ENCODE data around the gene AP1M1. TPM values are rescaled to one million over a fixed set of nuclear protein-coding genes. Genes with fewer than 3 reads are reported as not detected.

Gene AP1M1
- 84.0 TPM for total RNA-seq (2013)
- polyA plus RNA-seq, result 100 to 1,000 TPM; 103 to 134 (median 133) TPM
- 82.4 and 115 TPM in 2 replicates for polyA minus RNA-seq
- total RNA-seq, result 17.4 to 58.7 (median 45.4) reads per million in 11 experiments

DNA sequence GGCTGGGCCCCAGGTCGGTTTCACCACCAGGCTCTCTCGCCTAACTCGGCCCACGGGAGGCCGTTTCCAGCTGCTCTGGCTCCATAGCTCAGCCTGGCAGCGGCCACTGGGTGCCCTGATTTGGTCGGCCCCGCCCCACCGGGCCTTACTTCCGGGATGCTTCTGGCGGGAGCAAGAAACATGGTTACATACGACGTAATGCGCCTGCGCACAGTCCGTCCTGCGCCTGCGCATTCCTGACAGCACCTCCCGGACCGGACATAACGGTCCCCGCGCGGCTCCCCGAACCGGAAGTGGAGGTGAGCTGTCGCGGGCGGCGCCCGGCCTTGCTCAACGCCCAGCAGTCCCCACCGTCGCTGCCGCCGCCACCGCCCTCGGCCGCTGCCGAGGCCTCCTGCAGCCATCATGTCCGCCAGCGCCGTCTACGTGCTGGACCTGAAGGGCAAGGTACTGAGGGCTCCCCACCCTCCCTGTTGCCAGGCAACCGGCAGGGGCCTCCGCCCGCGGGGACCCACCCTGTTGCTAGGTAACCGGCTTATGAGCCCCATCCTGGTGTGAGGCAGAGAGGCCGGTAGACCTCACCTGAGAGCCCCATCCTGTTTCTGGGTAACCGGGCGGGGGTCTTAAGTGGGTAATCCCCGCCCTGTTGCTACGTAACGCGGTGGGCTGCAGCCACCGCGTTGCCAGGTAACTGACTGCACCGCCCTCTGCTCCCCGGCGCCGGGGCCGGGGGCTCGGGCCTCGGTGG lies at the start of gene AP1M1:
TSS of gene AP1M1 (plus strand) at position 290 of the 748 bp plus-strand sequence. CDS start at position 406, 116 bp downstream.
- Histone ChIP-seq H2AFZ (ENCODE audit: insufficient read depth, low read depth, low read length, poor library complexity, severe bottlenecking) (peak within 1 kb of the TSS; percentile 91), H4K20me1 (ENCODE audit: insufficient read depth, low read length) (peaks cover 38% of the 10 kb centered on the region), H3K27ac (ENCODE audit: low read depth in 1 of 2, low read length in 2 of 2) (peak within 1 kb of the TSS; percentile 59 to 89), H3K4me2 (replicated peaks; ENCODE audit: extremely low read depth, low read length, poor library complexity, severe bottlenecking) (peak within 1 kb of the TSS; percentile 81), H3K9ac (ENCODE audit: insufficient read depth, low read length, poor library complexity, severe bottlenecking) (peak within 1 kb of the TSS; percentile 82), H3K9me3 (replicated peaks in 1 of 2; ENCODE audit: control insufficient read depth in 1 of 2, insufficient read depth in 1 of 2, low read length in 2 of 2) (no peaks in the 10 kb centered on the region), H3K27me3 (ENCODE audit: control insufficient read depth in 2 of 2, insufficient read depth in 2 of 2, low read length in 2 of 2) (no peaks in the 10 kb centered on the region), H3K79me2 (ENCODE audit: insufficient read depth, low read length) (peaks cover 51% of the 10 kb centered on the region), H3K4me3 (replicated peaks in 1 of 3; ENCODE audit: low read depth in 2 of 3, low read length in 3 of 3) (peak within 1 kb of the TSS; percentile 96 to 98 (median 96)), H3K36me3 (replicated peaks in 1 of 2; ENCODE audit: control insufficient read depth in 1 of 2, insufficient read depth in 2 of 2, low read length in 2 of 2) (peaks cover 28 to 37% of the 10 kb centered on the region in 2 donors), H3K4me1 (ENCODE audit: control insufficient read depth in 1 of 2, insufficient read depth in 2 of 2, low read length in 2 of 2) (peaks cover 30 to 40% of the 10 kb centered on the region in 2 donors)
- no peaks in the 10 kb centered on the region for H3K27me3 Mint-ChIP-seq (ENCODE audit: low read depth in 3 of 3)
- peak within 1 kb of the TSS; percentile 88 to 96 (median 95) for H3K27ac Mint-ChIP-seq
- TF ChIP-seq, protein P1, sequence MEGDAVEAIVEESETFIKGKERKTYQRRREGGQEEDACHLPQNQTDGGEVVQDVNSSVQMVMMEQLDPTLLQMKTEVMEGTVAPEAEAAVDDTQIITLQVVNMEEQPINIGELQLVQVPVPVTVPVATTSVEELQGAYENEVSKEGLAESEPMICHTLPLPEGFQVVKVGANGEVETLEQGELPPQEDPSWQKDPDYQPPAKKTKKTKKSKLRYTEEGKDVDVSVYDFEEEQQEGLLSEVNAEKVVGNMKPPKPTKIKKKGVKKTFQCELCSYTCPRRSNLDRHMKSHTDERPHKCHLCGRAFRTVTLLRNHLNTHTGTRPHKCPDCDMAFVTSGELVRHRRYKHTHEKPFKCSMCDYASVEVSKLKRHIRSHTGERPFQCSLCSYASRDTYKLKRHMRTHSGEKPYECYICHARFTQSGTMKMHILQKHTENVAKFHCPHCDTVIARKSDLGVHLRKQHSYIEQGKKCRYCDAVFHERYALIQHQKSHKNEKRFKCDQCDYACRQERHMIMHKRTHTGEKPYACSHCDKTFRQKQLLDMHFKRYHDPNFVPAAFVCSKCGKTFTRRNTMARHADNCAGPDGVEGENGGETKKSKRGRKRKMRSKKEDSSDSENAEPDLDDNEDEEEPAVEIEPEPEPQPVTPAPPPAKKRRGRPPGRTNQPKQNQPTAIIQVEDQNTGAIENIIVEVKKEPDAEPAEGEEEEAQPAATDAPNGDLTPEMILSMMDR (IDR thresholded peaks at IDR 0.05), result no peak
- no peaks in the 10 kb centered on the region for H3K9me3 Mint-ChIP-seq
- peaks cover 34% of the 10 kb centered on the region for H3K4me1 Mint-ChIP-seq
- DNase-seq, result peak; percentile 98 to 100 (median 98)
- peaks cover 28 to 48% of the 10 kb centered on the region in 2 donors for H3K36me3 Mint-ChIP-seq
- under 1% methylated on average over 65 of the region's 65 CpGs for WGBS (ENCODE audit: insufficient coverage)
- intact Hi-C loops (cut with micrococcal nuclease), result loop anchor here in 1 of 2 donors (5.0 kb wide), 1 partner anchor 130 kb away; no protein-coding TSS in a partner anchor
- peak within 1 kb of the TSS; percentile 82 to 89 for H3K4me3 Mint-ChIP-seq

GRCh38 chr19:16148443-16149229 lies 49.1 kb upstream of the AP1M1 start:
- intact Hi-C loops (cut with micrococcal nuclease), result loop anchor here in 1 of 2 donors (5.0 kb wide), 1 partner anchor 36 kb away; the partner anchor contains the start of gene RAB8A
- peaks cover 77 to 95% of the 10 kb centered on the region in 2 donors for H3K4me1 ChIP-seq (ENCODE audit: control insufficient read depth in 1 of 2, insufficient read depth in 2 of 2, low read length in 2 of 2)
- H3K27me3 ChIP-seq (ENCODE audit: control insufficient read depth in 2 of 2, insufficient read depth in 2 of 2, low read length in 2 of 2), result no peaks in the 10 kb centered on the region
- Mint-ChIP-seq H3K9me3 (no peaks in the 10 kb centered on the region), H3K36me3 (peaks cover 19 to 48% of the 10 kb centered on the region in 2 donors), H3K27me3 (ENCODE audit: low read depth in 3 of 3) (no peaks in the 10 kb centered on the region), H3K4me3 (peak overlapping the region; percentile 45 to 76), H3K4me1 (peaks cover 73% of the 10 kb centered on the region), H3K27ac (peak overlapping the region; percentile 96 to 99 (median 98))
- peak overlapping the region; percentile 51 for H3K4me2 ChIP-seq (replicated peaks; ENCODE audit: extremely low read depth, low read length, poor library complexity, severe bottlenecking)
- H3K9ac ChIP-seq (ENCODE audit: insufficient read depth, low read length, poor library complexity, severe bottlenecking), result peak overlapping the region; percentile 39
- no peak for DNase-seq
- no peaks in the 10 kb centered on the region for H4K20me1 ChIP-seq (ENCODE audit: insufficient read depth, low read length)
- 15% methylated on average over 8 of the region's 8 CpGs for WGBS (ENCODE audit: insufficient coverage)
- peak overlapping the region; percentile 30 for H2AFZ ChIP-seq (ENCODE audit: insufficient read depth, low read depth, low read length, poor library complexity, severe bottlenecking)
- no peaks in the 10 kb centered on the region for H3K9me3 ChIP-seq (replicated peaks in 1 of 2; ENCODE audit: control insufficient read depth in 1 of 2, insufficient read depth in 1 of 2, low read length in 2 of 2)
- H3K27ac ChIP-seq (ENCODE audit: low read depth in 1 of 2, low read length in 2 of 2), result peak overlapping the region; percentile 91 to 95
- H3K79me2 ChIP-seq (ENCODE audit: insufficient read depth, low read length), result peaks cover 89% of the 10 kb centered on the region
- TF ChIP-seq, protein P1 (IDR thresholded peaks at IDR 0.05), result no peak
- H3K36me3 ChIP-seq (replicated peaks in 1 of 2; ENCODE audit: control insufficient read depth in 1 of 2, insufficient read depth in 2 of 2, low read length in 2 of 2), result peaks cover 12 to 26% of the 10 kb centered on the region in 2 donors
- peak overlapping the region in 1 of 3 experiments; percentile 59 for H3K4me3 ChIP-seq (replicated peaks in 1 of 3; ENCODE audit: low read depth in 2 of 3, low read length in 3 of 3)
